CD8-positive, alpha-beta memory T cell (primary cell): ENCODE measurements around the gene PCID2. TPM values are rescaled to one million over a fixed set of nuclear protein-coding genes. Genes with fewer than 3 reads are reported as not detected.

Source experiments
- CTCF ChIA-PET: fragments of 350-600 bp; sonication (Branson Sonifier 250); formaldehyde crosslinking; loops from one replicate; lab custom pipeline; 2021; ENCODE audit warnings: antibody characterized with exemption; lab: Charles Lee
- POLR2A ChIA-PET: fragments of 350-600 bp; sonication (Branson Sonifier 250); formaldehyde crosslinking; loops from one replicate; lab custom pipeline; 2021; ENCODE audit warnings: antibody characterized with exemption; lab: Charles Lee
- DNase-seq, 5 donors: peaks; one replicate each; pipeline versions ENCODE4 v3.0.0 to v3.0.0-alpha.2; 2020 to 2022; ENCODE audit warnings: mixed read lengths in 1 of 5
- H3K27ac ChIP-seq: one replicate; pipeline ENCODE4 v1.7.0; 2013; ENCODE audit warnings: low read depth, mild to moderate bottlenecking, low read length, moderate library complexity
- H3K27me3 ChIP-seq: 2 replicates; pipeline ENCODE4 v1.7.0; 2013; ENCODE audit warnings: low read length, mild to moderate bottlenecking; ENCODE audit not compliant: insufficient read depth, poor library complexity, severe bottlenecking
- H3K36me3 ChIP-seq: 2 replicates; pipeline ENCODE4 v1.7.0; 2013; ENCODE audit warnings: mild to moderate bottlenecking, low read length, moderate library complexity; ENCODE audit not compliant: insufficient read depth
- H3K4me1 ChIP-seq: 2 replicates; pipeline ENCODE4 v1.7.0; 2013; ENCODE audit warnings: mild to moderate bottlenecking, low read length, moderate library complexity; ENCODE audit not compliant: insufficient read depth
- H3K4me3 ChIP-seq: 2 replicates; pipeline ENCODE4 v1.7.0; 2013; ENCODE audit warnings: mild to moderate bottlenecking, low read length
- H3K9me3 ChIP-seq: 2 replicates; pipeline ENCODE4 v1.7.0; 2013; ENCODE audit warnings: mild to moderate bottlenecking, low read length
- H3K27ac Mint-ChIP-seq, 8 donors: one replicate each; pipeline ENCODE4 v1.8.0; 2020 to 2021; ENCODE audit warnings: mixed read lengths in 8 of 8, mild to moderate bottlenecking in 6 of 8, inconsistent platforms in 3 of 8, moderate library complexity in 3 of 8
- H3K27me3 Mint-ChIP-seq, 2 donors: one replicate each; pipeline ENCODE4 v1.8.0; 2020 to 2021; ENCODE audit warnings: mixed read lengths in 2 of 2, mild to moderate bottlenecking in 1 of 2, moderate library complexity in 1 of 2
- H3K36me3 Mint-ChIP-seq, 3 donors: one replicate each; pipeline ENCODE4 v1.8.0; 2020 to 2021; ENCODE audit warnings: mixed read lengths in 3 of 3, inconsistent platforms in 1 of 3, mild to moderate bottlenecking in 1 of 3
- H3K4me1 Mint-ChIP-seq, 3 donors: one replicate each; pipeline ENCODE4 v1.8.0; 2020 to 2021; ENCODE audit warnings: mixed read lengths in 3 of 3, inconsistent platforms in 1 of 3, mild to moderate bottlenecking in 1 of 3
- H3K4me3 Mint-ChIP-seq, 7 donors: one replicate each; pipeline ENCODE4 v1.8.0; 2020 to 2021; ENCODE audit warnings: mixed read lengths in 7 of 7, mild to moderate bottlenecking in 6 of 7, moderate library complexity in 4 of 7, inconsistent platforms in 2 of 7
- H3K9me3 Mint-ChIP-seq, 5 donors: one replicate each; pipeline ENCODE4 v1.8.0; 2020 to 2022; ENCODE audit warnings: mixed read lengths in 5 of 5, mild to moderate bottlenecking in 3 of 5, moderate library complexity in 2 of 5, inconsistent platforms in 1 of 5
- polyA plus RNA-seq: library from polyadenylated mRNA; unstranded; fragments of 300-500 nt; fragmentation: Illumina TruSeq; gene quantifications from one replicate; pipeline ENCODE4 v1.2.3, GENCODE V29; 2021
- total RNA-seq, 2 experiments: library from RNA; stranded (reverse); gene quantifications; one replicate each; pipeline ENCODE4 v1.2.3, GENCODE V29; 2021

Gene PCID2
- total and polyA plus RNA-seq, 3 experiments from 2014 or later = 60.1 to 90.4 (median 62.3) TPM

DNA sequence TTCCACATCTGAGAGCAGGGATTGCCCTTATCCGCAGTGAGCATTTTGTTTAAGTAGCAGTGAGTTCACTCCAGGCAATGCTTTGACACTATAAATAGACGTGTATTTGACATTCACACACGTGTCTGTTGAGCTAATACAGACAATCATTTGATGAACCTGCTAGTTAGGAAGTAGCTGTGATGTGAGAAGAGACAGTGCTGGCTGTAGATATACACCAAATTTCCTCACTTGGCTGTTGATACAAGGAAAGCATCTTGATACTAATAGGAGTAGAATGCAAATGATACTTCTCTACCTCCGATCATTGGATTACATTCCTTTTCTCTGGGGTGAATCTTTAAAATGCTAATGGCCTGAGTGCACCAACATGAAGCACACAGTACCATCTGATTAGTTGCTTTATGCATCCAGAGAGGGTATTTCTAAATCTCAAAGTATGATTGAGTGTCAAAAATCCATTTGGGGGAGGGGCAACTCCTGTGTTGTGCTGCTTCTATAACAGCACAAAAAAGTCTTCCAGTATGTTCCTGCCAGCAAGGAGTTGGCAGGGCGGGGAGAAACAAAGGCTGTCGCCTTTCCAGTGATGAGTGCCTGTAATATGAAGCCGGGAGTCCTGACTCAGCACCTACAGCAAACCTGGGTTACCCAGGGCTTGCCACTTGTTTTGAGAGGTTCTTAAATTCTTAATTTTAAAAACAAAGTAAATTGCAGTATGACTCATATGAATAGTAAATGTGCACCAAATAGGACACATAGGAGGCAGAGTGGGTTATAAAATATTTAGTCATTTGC lies 8.0 kb upstream of the PCID2 start:
- ChIA-PET POLR2A (no interaction called here), CTCF (no interaction called here)
- Histone ChIP-seq H3K36me3 (no peaks in the 10 kb centered on the region), H3K9me3 (no peaks in the 10 kb centered on the region), H3K4me3 (no peak overlapping the region), H3K27me3 (no peaks in the 10 kb centered on the region), H3K4me1 (peaks cover 46% of the 10 kb centered on the region), H3K27ac (no peak overlapping the region)
- H3K27me3 Mint-ChIP-seq = no peaks in the 10 kb centered on the region
- peak overlapping the region in 1 of 7 donors; percentile 24 for H3K4me3 Mint-ChIP-seq
- H3K27ac Mint-ChIP-seq = peak overlapping the region in 2 of 8 donors; percentile 44 to 65
- no peaks in the 10 kb centered on the region for H3K9me3 Mint-ChIP-seq
- peaks cover 14 to 29% (median 25%) of the 10 kb centered on the region in 3 donors for H3K4me1 Mint-ChIP-seq
- DNase-seq = no peak
- peaks cover 6 to 45% (median 15%) of the 10 kb centered on the region in 3 donors for H3K36me3 Mint-ChIP-seq

DNA sequence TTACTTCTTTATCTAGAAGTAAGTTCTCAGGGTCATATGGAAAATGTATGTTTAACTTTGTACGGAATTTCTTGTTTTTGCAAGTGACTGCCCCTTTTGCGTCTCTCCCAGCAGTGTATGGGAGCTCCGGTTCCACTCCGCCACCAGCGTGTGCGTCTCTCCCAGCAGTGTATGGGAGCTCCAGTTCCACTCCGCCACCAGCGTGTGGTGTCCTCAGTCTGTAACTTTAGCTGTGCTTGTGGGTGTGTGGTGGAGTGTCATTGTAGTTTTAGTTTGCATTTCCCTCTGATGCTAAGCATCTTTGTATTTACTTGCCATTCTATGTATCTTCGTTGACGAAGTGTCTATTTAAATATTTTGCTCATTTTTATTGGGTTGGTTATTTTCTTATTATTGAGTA lies 3.3 kb upstream of the PCID2 start:
- H3K27me3 ChIP-seq = no peaks in the 10 kb centered on the region
- no peak overlapping the region for H3K4me3 ChIP-seq
- H3K36me3 ChIP-seq = no peaks in the 10 kb centered on the region
- Mint-ChIP-seq H3K9me3 (no peaks in the 10 kb centered on the region), H3K4me1 (peaks cover 12 to 32% (median 12%) of the 10 kb centered on the region in 3 donors), H3K27ac (peak overlapping the region in 6 of 8 donors; percentile 34 to 86 (median 76)), H3K4me3 (peak overlapping the region; percentile 55 to 87 (median 70)), H3K27me3 (no peaks in the 10 kb centered on the region), H3K36me3 (peaks cover 6 to 38% (median 10%) of the 10 kb centered on the region in 3 donors)
- H3K4me1 ChIP-seq = peaks cover 69% of the 10 kb centered on the region
- POLR2A ChIA-PET = no interaction called here
- H3K9me3 ChIP-seq = no peaks in the 10 kb centered on the region
- CTCF ChIA-PET = no interaction called here
- H3K27ac ChIP-seq = no peak overlapping the region
- no peak for DNase-seq

DNA sequence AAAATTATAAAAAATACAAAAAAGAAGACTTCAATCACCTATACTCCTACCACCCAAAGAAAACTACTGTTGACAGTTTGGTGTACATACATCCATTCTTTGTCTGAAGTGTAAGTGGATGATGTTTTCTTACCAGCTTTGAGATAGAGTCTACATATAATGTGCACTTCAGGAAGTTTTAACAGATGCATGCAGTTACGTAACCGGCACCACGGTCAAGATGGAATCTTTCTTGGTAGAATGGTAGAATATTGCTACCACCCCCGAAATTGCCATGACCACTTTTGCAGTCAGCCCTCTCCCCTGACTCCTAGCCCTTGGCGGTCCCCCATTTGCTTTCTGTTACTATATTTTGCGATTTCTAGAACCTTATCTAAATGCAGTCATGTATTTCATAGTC lies 2.4 kb upstream of the PCID2 start:
- POLR2A ChIA-PET = no interaction called here
- H3K27ac ChIP-seq = no peak overlapping the region
- H3K36me3 Mint-ChIP-seq = peaks cover 6 to 45% (median 10%) of the 10 kb centered on the region in 3 donors
- H3K4me1 Mint-ChIP-seq = peaks cover 21 to 41% (median 21%) of the 10 kb centered on the region in 3 donors
- H3K27me3 ChIP-seq = no peaks in the 10 kb centered on the region
- no peaks in the 10 kb centered on the region for H3K36me3 ChIP-seq
- CTCF ChIA-PET = no interaction called here
- H3K9me3 ChIP-seq = no peaks in the 10 kb centered on the region
- H3K27ac Mint-ChIP-seq = peak overlapping the region in 7 of 8 donors; percentile 1 to 90 (median 69)
- H3K9me3 Mint-ChIP-seq = no peaks in the 10 kb centered on the region
- no peaks in the 10 kb centered on the region for H3K27me3 Mint-ChIP-seq
- peak overlapping the region; percentile 70 to 88 (median 87) for H3K4me3 Mint-ChIP-seq
- peaks cover 69% of the 10 kb centered on the region for H3K4me1 ChIP-seq
- DNase-seq = no peak
- no peak overlapping the region for H3K4me3 ChIP-seq

DNA sequence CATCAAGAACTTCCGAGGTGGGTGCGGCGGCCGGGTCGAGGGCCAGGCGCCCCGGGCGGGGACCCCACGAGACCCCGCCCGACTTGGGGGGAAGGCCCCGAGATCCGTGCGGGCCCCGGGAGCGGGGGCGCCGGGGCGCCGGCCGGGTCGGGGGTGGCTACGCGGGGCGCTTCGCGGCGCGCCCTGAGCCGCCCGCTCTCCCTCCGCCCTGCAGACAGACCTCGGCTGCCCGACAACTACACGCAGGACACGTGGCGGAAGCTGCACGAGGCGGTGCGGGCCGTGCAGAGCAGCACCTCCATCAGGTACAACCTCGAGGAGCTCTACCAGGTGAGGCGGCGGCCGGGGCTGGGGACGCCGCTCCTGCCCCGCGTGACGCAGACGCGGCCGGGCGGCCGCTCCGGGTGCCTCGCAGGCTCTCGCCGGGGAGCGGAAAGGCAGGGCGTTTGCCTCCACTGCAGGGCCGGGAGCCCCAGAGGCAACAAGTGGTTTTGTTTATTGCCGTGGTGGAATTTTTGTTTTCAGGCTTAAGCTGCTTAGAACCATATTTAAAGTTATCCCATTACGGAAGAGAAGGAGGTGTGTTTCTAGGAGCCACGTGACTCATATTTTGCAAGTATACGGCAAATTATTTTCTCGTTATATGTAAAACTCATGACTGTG lies 1.4 kb upstream of the PCID2 start:
- H3K4me1 Mint-ChIP-seq = peaks cover 30 to 49% (median 31%) of the 10 kb centered on the region in 3 donors
- Histone ChIP-seq H3K27ac (peak overlapping the region; percentile 73), H3K4me1 (peaks cover 69% of the 10 kb centered on the region), H3K36me3 (no peaks in the 10 kb centered on the region), H3K4me3 (peak overlapping the region; percentile 66), H3K9me3 (no peaks in the 10 kb centered on the region), H3K27me3 (no peaks in the 10 kb centered on the region)
- ChIA-PET CTCF (interaction anchor here (0.9 to 1.3 kb wide), 4 partner anchors 13 to 241 kb away, joined by 3 to 5 read pairs (median 3); partner anchors contain the start of gene MCF2L), POLR2A (interaction anchor here (0.6 to 2.4 kb wide), 10 partner anchors 19 to 1070 kb away, joined by 3 to 16 read pairs (median 4); partner anchors contain the start of gene LAMP1)
- H3K36me3 Mint-ChIP-seq = peaks cover 6 to 54% (median 10%) of the 10 kb centered on the region in 3 donors
- H3K27me3 Mint-ChIP-seq = no peaks in the 10 kb centered on the region
- H3K9me3 Mint-ChIP-seq = no peaks in the 10 kb centered on the region
- peak overlapping the region; percentile 76 to 93 (median 90) for H3K27ac Mint-ChIP-seq
- peak overlapping the region; percentile 81 to 88 (median 88) for H3K4me3 Mint-ChIP-seq
- DNase-seq = peak; percentile 67 to 86 (median 82)

DNA sequence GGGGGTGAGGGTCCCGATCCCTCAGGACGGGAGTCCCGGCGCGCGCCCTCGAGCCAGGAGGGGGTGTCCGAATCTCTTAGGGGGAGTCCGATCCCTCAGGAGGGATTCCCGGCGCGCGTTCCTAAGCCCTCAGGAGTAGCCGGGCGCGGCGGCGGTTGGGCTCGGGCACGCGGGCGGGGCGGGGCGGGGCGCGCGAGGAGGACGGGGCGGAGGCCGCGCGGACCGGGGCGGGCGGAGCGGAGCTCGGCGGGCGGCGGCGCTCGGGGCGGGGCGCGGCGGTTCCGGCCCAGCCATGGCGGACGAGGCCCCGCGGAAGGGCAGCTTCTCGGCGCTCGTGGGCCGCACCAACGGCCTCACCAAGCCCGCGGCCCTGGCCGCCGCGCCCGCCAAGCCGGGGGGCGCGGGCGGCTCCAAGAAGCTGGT lies 878 bp upstream of the PCID2 start, which contains the start of gene CUL4A:
Gene CUL4A, plus strand, starts transcription at position 278 of the 423 bp plus-strand sequence. Its CDS starts 15 bp downstream, at position 293.
- peak within 1 kb of the TSS; percentile 93 for H3K27ac ChIP-seq
- POLR2A ChIA-PET = interaction anchor here (0.6 to 2.4 kb wide), 9 partner anchors 19 to 922 kb away, joined by 3 to 16 read pairs (median 3); partner anchors contain the start of gene LAMP1
- CTCF ChIA-PET = interaction anchor here (0.9 to 1.3 kb wide), 4 partner anchors 12 to 240 kb away, joined by 3 to 5 read pairs (median 3); partner anchors contain the start of gene MCF2L
- peak; percentile 58 to 76 (median 64) for DNase-seq
- peaks cover 69% of the 10 kb centered on the region for H3K4me1 ChIP-seq
- Mint-ChIP-seq H3K36me3 (peaks cover 6 to 58% (median 10%) of the 10 kb centered on the region in 3 donors), H3K27ac (peak within 1 kb of the TSS; percentile 89 to 98 (median 92)), H3K4me3 (peak within 1 kb of the TSS; percentile 88 to 98 (median 92)), H3K9me3 (no peaks in the 10 kb centered on the region), H3K4me1 (peaks cover 36 to 50% (median 36%) of the 10 kb centered on the region in 3 donors), H3K27me3 (no peaks in the 10 kb centered on the region)
- no peaks in the 10 kb centered on the region for H3K36me3 ChIP-seq
- no peaks in the 10 kb centered on the region for H3K9me3 ChIP-seq
- peak within 1 kb of the TSS; percentile 84 for H3K4me3 ChIP-seq
- no peaks in the 10 kb centered on the region for H3K27me3 ChIP-seq

DNA sequence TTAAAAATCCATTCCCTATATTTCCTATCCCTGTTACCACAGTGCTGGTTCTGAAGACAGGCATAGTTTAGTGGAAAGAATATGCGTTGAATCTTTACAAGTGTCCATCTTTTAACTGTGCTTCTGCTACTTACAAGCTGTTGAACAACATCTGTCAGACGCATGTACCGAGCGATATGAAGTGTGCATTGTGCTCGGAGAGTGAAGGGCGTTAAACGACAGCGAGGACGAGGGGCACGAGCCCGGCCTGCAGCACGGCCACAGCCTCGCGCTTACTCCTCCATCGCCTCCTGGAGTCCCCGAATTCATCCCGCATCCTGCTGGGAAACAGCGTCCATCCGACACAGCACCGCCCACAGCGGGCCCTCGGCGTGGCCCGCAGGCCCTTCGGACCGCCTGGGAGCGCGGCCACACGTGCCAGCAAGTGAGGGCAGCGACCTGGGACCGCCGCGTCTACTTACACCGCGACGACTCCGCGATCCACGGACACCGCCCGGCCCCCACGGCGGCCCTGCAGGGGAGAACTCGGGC lies 514 bp downstream of the PCID2 start:
- Mint-ChIP-seq H3K4me1 (peaks cover 46 to 62% (median 50%) of the 10 kb centered on the region in 3 donors), H3K4me3 (peak overlapping the region; percentile 88 to 98 (median 92)), H3K9me3 (no peaks in the 10 kb centered on the region), H3K27ac (peak overlapping the region; percentile 87 to 98 (median 95)), H3K27me3 (no peaks in the 10 kb centered on the region), H3K36me3 (peaks cover 6 to 55% (median 10%) of the 10 kb centered on the region in 3 donors)
- H3K27me3 ChIP-seq = no peaks in the 10 kb centered on the region
- DNase-seq = no peak
- peaks cover 69% of the 10 kb centered on the region for H3K4me1 ChIP-seq
- H3K36me3 ChIP-seq = no peaks in the 10 kb centered on the region
- POLR2A ChIA-PET = interaction anchor here (0.6 to 2.4 kb wide), 4 partner anchors 23 to 89 kb away, joined by 4 to 16 read pairs (median 6); partner anchors contain the start of gene LAMP1
- H3K9me3 ChIP-seq = no peaks in the 10 kb centered on the region
- CTCF ChIA-PET = no interaction called here
- H3K4me3 ChIP-seq = peak overlapping the region; percentile 84
- peak overlapping the region; percentile 93 for H3K27ac ChIP-seq

DNA sequence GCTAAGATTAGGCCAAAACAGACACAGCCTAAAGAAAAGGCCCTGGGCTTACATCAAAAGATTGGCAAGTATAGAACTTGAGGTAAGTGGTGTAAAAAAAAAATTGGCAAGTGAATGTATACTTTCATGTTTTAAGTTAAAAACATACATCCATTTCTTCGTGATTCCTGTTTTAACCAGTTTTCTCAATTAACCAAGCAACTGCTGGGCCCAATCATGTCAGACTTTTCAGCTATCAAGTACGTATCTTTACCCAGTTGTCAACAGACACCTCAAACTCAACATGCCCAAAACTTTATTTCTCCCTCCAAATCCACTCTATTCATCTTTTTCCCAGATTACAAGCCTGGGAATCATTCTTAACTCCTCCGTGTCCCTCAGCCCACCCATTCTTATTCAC lies 1.0 kb downstream of the PCID2 start:
- Histone ChIP-seq H3K4me3 (peak overlapping the region; percentile 84), H3K36me3 (no peaks in the 10 kb centered on the region), H3K4me1 (peaks cover 71% of the 10 kb centered on the region), H3K27ac (peak overlapping the region; percentile 93), H3K27me3 (no peaks in the 10 kb centered on the region), H3K9me3 (no peaks in the 10 kb centered on the region)
- H3K27me3 Mint-ChIP-seq = no peaks in the 10 kb centered on the region
- peaks cover 51 to 67% (median 55%) of the 10 kb centered on the region in 3 donors for H3K4me1 Mint-ChIP-seq
- ChIA-PET POLR2A (interaction anchor here (1.5 kb wide), 1 partner anchor 24 kb away, joined by 5 read pairs; no protein-coding TSS in a partner anchor), CTCF (interaction anchor here (0.9 kb wide), 1 partner anchor 10 kb away, joined by 3 read pairs; no protein-coding TSS in a partner anchor)
- peak overlapping the region; percentile 88 to 98 (median 92) for H3K4me3 Mint-ChIP-seq
- no peak for DNase-seq
- H3K36me3 Mint-ChIP-seq = peaks cover 6 to 56% (median 10%) of the 10 kb centered on the region in 3 donors
- peak overlapping the region; percentile 87 to 98 (median 95) for H3K27ac Mint-ChIP-seq
- no peaks in the 10 kb centered on the region for H3K9me3 Mint-ChIP-seq
